Measurements from ENCODE around the gene GMCL2.

DNA sequence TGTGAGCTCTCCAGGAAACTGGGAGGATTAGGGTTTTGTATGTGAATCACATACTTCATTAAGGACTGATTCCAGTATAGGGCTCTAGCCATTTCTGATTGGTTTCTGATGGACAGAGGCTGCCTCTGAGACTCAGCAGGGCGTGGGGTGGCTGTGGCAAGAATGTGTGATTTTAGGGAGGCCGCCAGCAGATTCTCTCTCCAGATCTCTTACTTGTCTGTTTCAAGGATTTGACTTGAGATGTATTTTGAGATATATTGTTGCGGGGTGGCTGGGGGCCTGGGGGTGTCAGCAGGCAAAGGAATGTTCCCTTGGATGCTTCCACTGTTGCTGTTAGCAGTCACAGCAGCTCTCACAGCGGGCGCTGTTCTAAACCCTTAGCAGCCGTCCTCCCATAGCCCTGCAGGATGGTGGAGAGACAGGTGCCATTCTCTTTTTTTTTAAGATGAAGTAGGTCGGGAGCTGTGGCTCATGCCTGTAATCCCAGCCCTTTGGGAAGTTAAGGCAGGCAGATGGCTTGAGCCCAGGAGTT, 9.2 kb upstream of the GMCL2 start:
- TF ChIP-seq, protein P1, sequence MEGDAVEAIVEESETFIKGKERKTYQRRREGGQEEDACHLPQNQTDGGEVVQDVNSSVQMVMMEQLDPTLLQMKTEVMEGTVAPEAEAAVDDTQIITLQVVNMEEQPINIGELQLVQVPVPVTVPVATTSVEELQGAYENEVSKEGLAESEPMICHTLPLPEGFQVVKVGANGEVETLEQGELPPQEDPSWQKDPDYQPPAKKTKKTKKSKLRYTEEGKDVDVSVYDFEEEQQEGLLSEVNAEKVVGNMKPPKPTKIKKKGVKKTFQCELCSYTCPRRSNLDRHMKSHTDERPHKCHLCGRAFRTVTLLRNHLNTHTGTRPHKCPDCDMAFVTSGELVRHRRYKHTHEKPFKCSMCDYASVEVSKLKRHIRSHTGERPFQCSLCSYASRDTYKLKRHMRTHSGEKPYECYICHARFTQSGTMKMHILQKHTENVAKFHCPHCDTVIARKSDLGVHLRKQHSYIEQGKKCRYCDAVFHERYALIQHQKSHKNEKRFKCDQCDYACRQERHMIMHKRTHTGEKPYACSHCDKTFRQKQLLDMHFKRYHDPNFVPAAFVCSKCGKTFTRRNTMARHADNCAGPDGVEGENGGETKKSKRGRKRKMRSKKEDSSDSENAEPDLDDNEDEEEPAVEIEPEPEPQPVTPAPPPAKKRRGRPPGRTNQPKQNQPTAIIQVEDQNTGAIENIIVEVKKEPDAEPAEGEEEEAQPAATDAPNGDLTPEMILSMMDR (conservative IDR thresholded peaks at IDR 0.05), result no peak
- TF ChIP-seq ZFX (IDR thresholded peaks at IDR 0.05), result no peak

Measured in C4-2B (cell line).